NCI-H510A treated with DMSO at 0.1 percent for 48 hours (cell line): Measurements from ENCODE around the gene CSDE1.
A peak's percentile ranks its signal among the peaks of the same experiment; 100 is the strongest.

Source experiments
- DNase-seq: peaks from one replicate; lab custom pipeline; 2025; lab: John Stamatoyannopoulos, UW

Gene CSDE1

GRCh38 chr1:114749835-114750234 is 7.9 kb downstream of the CSDE1 start:
- no peak for DNase-seq

GRCh38 chr1:114746450-114747121 is 11.2 kb downstream of the CSDE1 start:
- DNase-seq, result no peak

DNA sequence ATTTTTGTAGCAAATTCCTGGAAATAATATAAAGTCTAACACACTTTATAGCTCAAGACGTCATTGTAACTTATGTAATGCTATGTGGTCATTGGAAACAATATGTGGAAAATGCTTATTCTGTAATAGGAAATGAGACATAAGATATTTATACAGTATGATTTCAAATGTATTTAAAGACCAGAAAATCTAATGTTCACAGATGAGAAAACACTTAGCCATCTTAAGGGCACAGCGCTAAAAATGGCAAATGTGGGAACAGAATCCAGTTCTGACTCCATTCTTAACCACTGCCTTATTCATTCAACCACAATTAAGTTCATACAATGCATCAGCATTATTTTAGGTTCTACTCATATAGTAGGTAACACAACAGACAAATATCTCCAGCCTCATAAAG is 12.5 kb downstream of the CSDE1 start:
- no peak for DNase-seq

- no peak for DNase-seq
These were observed 15.6 kb downstream of the CSDE1 start for GRCh38 chr1:114741963-114742746.

- no peak for DNase-seq
These were observed 17.5 kb downstream of the CSDE1 start for GRCh38 chr1:114740331-114740730.

- no peak for DNase-seq
These were observed 20.4 kb downstream of the CSDE1 start for GRCh38 chr1:114737314-114737849.

- DNase-seq, result no peak
These were observed 22.3 kb downstream of the CSDE1 start for GRCh38 chr1:114735479-114735878.

DNA sequence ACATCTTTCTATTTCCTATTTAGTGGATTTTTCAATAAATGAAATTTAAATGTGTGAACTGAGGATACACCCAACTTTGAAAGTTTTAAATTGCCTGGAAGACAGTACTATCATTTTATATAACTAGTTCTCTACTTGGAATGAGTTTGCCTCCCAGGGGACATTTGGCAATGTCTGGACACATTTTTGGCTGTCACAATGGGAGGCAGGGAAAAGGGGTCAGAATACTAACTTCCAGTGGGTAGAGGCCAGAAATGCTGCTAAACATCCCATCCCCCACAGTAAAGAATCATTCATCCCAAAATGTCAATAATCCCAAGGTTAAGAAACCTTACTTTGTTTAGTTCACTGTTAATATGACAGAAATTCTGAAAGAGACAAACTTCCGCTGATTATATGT is 28.0 kb downstream of the CSDE1 start:
- DNase-seq, result no peak

GRCh38 chr1:114728553-114728952 is 29.2 kb downstream of the CSDE1 start:
- DNase-seq, result no peak

DNA sequence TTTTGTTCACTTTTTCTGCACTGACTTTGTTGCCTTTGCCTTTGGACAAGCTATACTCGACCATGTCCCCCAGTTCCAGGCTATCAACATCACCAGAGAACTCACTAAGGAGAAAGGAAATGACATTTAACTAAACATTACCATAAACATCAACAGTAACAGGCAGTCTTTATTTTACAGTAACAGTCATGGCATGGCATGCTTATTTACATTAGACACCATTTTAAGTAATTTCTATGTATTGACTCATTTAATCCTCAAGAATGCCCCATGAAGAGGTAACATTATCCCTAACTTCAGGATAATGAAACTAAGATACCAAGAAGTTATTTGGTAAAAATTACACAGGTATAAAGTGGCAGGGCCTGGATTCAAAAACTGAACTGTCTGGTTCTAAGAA is 32.6 kb downstream of the CSDE1 start:
- no peak for DNase-seq

GRCh38 chr1:114723915-114724314 is 33.9 kb downstream of the CSDE1 start:
- DNase-seq, result no peak

GRCh38 chr1:114723457-114723856 is 34.3 kb downstream of the CSDE1 start:
- no peak for DNase-seq

GRCh38 chr1:114720492-114720891 is 37.3 kb downstream of the CSDE1 start:
- no peak for DNase-seq

GRCh38 chr1:114719424-114719787 is 38.4 kb downstream of the CSDE1 start:
- DNase-seq, result no peak

GRCh38 chr1:114718661-114719423 is 38.9 kb downstream of the CSDE1 start:
- no peak for DNase-seq

DNA sequence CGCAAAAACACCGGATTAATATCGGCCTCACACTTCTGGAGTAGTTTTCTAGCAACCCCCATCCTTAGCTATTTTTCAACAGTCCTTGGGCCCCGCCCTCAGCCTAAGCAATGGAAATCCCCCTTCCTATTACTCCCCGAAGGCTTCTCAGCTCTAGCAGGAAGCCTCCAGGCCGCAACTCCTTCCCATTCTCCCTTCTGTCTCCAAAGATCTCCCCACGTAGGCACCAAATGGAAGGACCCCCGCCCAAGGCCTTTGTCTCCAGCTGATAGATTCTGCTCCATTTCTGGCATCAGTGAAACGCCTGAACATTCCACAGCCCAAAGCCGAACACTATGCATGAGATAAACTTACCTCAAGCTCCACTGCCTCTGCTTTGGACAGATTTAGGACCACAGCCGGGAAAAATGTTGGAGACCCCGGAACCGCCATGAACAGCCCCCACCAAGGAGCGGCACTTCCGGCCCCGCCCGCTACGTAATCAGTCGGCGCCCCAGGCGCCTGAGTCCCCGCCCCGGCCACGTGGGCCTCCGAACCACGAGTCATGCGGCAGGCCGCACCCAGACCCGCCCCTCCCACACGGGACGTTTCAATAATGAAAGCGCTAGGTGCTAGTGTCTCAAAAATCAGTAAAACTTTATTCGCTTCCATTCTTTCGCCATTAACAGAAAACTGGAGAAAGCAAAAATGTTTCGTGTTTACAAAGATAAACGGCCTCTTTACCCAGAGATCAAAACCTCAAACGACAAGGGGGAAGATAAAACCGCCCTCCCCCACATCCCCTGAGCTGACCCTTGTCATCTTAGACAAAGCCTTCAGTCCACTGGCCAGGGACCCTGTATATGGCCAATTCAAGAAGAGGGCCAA is 41.2 kb downstream of the CSDE1 start, which contains the start of gene NRAS:
NRAS (minus strand) TSS at position 468 of the 867 bp plus-strand sequence. CDS start 611 bp downstream, outside the sequence.
- peak; percentile 67 for DNase-seq

- no peak for DNase-seq
These were observed 41.9 kb downstream of the CSDE1 start for GRCh38 chr1:114715952-114716303.

GRCh38 chr1:114712977-114713376 is 44.8 kb downstream of the CSDE1 start:
- no peak for DNase-seq

- DNase-seq, result no peak
These were observed 47.4 kb downstream of the CSDE1 start for GRCh38 chr1:114710360-114710759.

DNA sequence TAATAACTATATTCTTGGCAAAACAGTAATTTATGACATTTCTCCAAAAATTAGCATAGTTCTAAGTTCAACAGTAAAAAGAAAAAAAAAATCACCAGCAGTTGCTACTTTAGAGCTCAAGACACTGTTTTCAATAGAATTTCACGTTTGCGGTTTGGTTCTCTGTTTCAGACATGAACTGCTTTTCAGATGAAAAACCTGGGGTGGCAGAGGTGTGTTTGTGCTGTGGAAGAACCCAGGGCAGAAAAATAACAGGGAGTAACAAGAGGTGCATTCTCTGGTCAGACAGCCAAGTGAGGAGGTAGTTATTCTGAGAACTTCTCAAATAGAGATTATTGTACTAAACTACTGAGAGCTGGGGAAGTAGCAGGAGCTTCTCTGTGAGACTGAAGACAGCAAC is 50.2 kb downstream of the CSDE1 start:
- no peak for DNase-seq

DNA sequence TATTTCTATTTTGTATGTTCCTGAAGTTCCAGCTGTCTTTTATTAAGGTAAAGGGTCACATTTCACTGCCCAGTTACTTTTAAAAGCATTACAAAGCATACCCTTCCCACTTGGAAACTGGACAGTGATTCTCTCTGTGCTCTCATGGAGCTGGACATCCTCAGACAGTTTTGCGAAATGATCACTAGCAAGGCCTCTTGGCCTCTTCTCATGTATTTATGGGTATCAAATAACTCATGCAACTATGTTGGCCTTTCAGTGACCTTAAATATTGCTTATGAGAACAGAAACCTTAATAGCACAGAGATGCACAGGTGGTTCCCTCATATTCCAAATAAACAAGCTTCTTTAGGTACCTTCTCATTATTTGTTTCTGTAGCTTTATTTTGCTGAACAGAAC is 54.5 kb downstream of the CSDE1 start:
- no peak for DNase-seq

GRCh38 chr1:114702737-114703136 is 55.0 kb downstream of the CSDE1 start:
- no peak for DNase-seq
